Neural progenitor cell (in vitro differentiated cells): ENCODE measurements around the gene PDZD4. TPM values are rescaled to one million over a fixed set of nuclear protein-coding genes. Genes with fewer than 3 reads are reported as not detected.

Source experiments
- DNase-seq: peaks from one replicate; pipeline ENCODE4 v3.0.0-alpha.2; 2016; ENCODE audit warnings: low spot score
- H2AFZ ChIP-seq: fragments of 200-600 bp; sonication (generic); replicated peaks from 2 replicates; pipeline ENCODE4 v1.6.1; 2016; ENCODE audit warnings: antibody characterized with exemption
- H3F3A ChIP-seq: fragments of 200-600 bp; sonication (generic); 2 replicates; pipeline ENCODE4 v1.6.1; 2016; ENCODE audit warnings: antibody characterized with exemption, low read depth
- H3K27ac ChIP-seq: fragments of 200-600 bp; sonication (generic); 2 replicates; pipeline ENCODE4 v1.5.1; 2016; ENCODE audit warnings: mild to moderate bottlenecking
- H3K27me3 ChIP-seq: fragments of 200-600 bp; sonication (generic); 2 replicates; pipeline ENCODE4 v1.6.1; 2016; ENCODE audit warnings: mild to moderate bottlenecking, moderate library complexity
- H3K36me3 ChIP-seq: fragments of 200-600 bp; sonication (generic); 2 replicates; pipeline ENCODE4 v1.5.1; 2016
- H3K4me1 ChIP-seq: fragments of 200-600 bp; sonication (generic); 2 replicates; pipeline ENCODE4 v1.6.1; 2016; ENCODE audit warnings: mixed run types
- H3K4me2 ChIP-seq: fragments of 200-600 bp; sonication (generic); 2 replicates; pipeline ENCODE4 v1.6.1; 2016
- H3K4me3 ChIP-seq: fragments of 200-600 bp; sonication (generic); 2 replicates; pipeline ENCODE4 v1.5.1; 2016
- H3K79me2 ChIP-seq: fragments of 200-600 bp; sonication (generic); 2 replicates; pipeline ENCODE4 v1.6.1; 2016; ENCODE audit warnings: low read depth
- H3K9ac ChIP-seq: fragments of 200-600 bp; sonication (generic); 2 replicates; pipeline ENCODE4 v1.6.1; 2016
- H3K9me3 ChIP-seq: fragments of 200-600 bp; sonication (generic); 2 replicates; pipeline ENCODE4 v1.5.1; 2016; ENCODE audit warnings: low read depth
- H4K20me1 ChIP-seq: fragments of 200-600 bp; sonication (generic); 2 replicates; pipeline ENCODE4 v1.6.1; 2016; ENCODE audit warnings: low read depth
- H3K27ac Mint-ChIP-seq: 3 replicates; pipeline ENCODE4 v1.8.0; 2021; ENCODE audit warnings: mixed read lengths
- H3K27me3 Mint-ChIP-seq: 2 replicates; pipeline ENCODE4 v1.8.0; 2022; ENCODE audit warnings: low read depth, mild to moderate bottlenecking, inconsistent platforms, moderate library complexity, mixed read lengths; ENCODE audit not compliant: insufficient read depth
- H3K36me3 Mint-ChIP-seq: 3 replicates; pipeline ENCODE4 v1.8.0; 2021; ENCODE audit warnings: mixed read lengths
- H3K4me1 Mint-ChIP-seq: 3 replicates; pipeline ENCODE4 v1.8.0; 2021; ENCODE audit warnings: mixed read lengths
- H3K4me3 Mint-ChIP-seq: 3 replicates; pipeline ENCODE4 v1.8.0; 2021; ENCODE audit warnings: mild to moderate bottlenecking, moderate library complexity, mixed read lengths
- H3K9me3 Mint-ChIP-seq: 3 replicates; pipeline ENCODE4 v1.8.0; 2020; ENCODE audit warnings: mixed read lengths
- CTCF ChIP-seq: fragments of 200-600 bp; sonication (generic); IDR thresholded peaks from 2 replicates; pipeline ENCODE4 v1.5.1; 2017; ENCODE audit warnings: antibody characterized with exemption, mild to moderate bottlenecking
- EZH2 ChIP-seq: fragments of 200-600 bp; sonication (generic); IDR thresholded peaks from 2 replicates; pipeline ENCODE4 v1.6.1; 2017; ENCODE audit warnings: antibody characterized with exemption, mild to moderate bottlenecking, moderate library complexity
- EZH2phosphoT487 ChIP-seq: fragments of 200-600 bp; sonication (generic); IDR thresholded peaks from 2 replicates; pipeline ENCODE4 v1.6.1; 2017; ENCODE audit warnings: antibody characterized with exemption
- total RNA-seq: library from RNA; depleted of rRNA; stranded (reverse); fragments of >200 nt; gene quantifications from 2 replicates; pipeline ENCODE4 v1.2.3, GENCODE V29; 2015; ENCODE audit warnings: low replicate concordance

Gene PDZD4
- total RNA-seq, 1 donor from 2014 or later: 1.9 TPM

GRCh38 chrX:153793291-153793690 is 37.1 kb downstream of the PDZD4 start:
- Mint-ChIP-seq H3K9me3 (peaks cover 31% of the 10 kb centered on the region), H3K27ac (peak overlapping the region; percentile 91), H3K4me1 (peaks cover 13% of the 10 kb centered on the region), H3K36me3 (no peaks in the 10 kb centered on the region), H3K4me3 (peak overlapping the region; percentile 94), H3K27me3 (no peaks in the 10 kb centered on the region)
- no peak for TF ChIP-seq CTCF
- TF ChIP-seq EZH2: no peak
- TF ChIP-seq EZH2phosphoT487: no peak
- H4K20me1 ChIP-seq: no peaks in the 10 kb centered on the region
- H3K9ac ChIP-seq: peak overlapping the region; percentile 67
- H3K4me1 ChIP-seq: peaks cover 3% of the 10 kb centered on the region
- H2AFZ ChIP-seq: no peak overlapping the region
- H3K4me3 ChIP-seq: peak overlapping the region; percentile 70
- peak overlapping the region; percentile 83 for H3K4me2 ChIP-seq
- no peaks in the 10 kb centered on the region for H3K27me3 ChIP-seq
- H3K36me3 ChIP-seq: no peaks in the 10 kb centered on the region
- no peaks in the 10 kb centered on the region for H3K9me3 ChIP-seq
- peaks cover 42% of the 10 kb centered on the region for H3K79me2 ChIP-seq
- no peaks in the 10 kb centered on the region for H3F3A ChIP-seq
- DNase-seq: no peak
- no peak overlapping the region for H3K27ac ChIP-seq

GRCh38 chrX:153792368-153792767 is 38.0 kb downstream of the PDZD4 start:
- H2AFZ ChIP-seq: no peak overlapping the region
- no peaks in the 10 kb centered on the region for H3K27me3 Mint-ChIP-seq
- no peak overlapping the region for H3K27ac ChIP-seq
- H3F3A ChIP-seq: no peaks in the 10 kb centered on the region
- H3K9me3 Mint-ChIP-seq: peaks cover 29% of the 10 kb centered on the region
- H3K4me3 ChIP-seq: no peak overlapping the region
- peaks cover 3% of the 10 kb centered on the region for H3K4me1 ChIP-seq
- no peak overlapping the region for H3K4me2 ChIP-seq
- H3K9ac ChIP-seq: no peak overlapping the region
- H3K79me2 ChIP-seq: peaks cover 42% of the 10 kb centered on the region
- H3K4me3 Mint-ChIP-seq: no peak overlapping the region
- no peak for DNase-seq
- H3K27me3 ChIP-seq: no peaks in the 10 kb centered on the region
- no peaks in the 10 kb centered on the region for H3K36me3 Mint-ChIP-seq
- no peak for TF ChIP-seq EZH2phosphoT487
- no peak for TF ChIP-seq CTCF
- TF ChIP-seq EZH2: no peak
- H3K9me3 ChIP-seq: no peaks in the 10 kb centered on the region
- no peak overlapping the region for H3K27ac Mint-ChIP-seq
- H4K20me1 ChIP-seq: no peaks in the 10 kb centered on the region
- no peaks in the 10 kb centered on the region for H3K36me3 ChIP-seq
- peaks cover 13% of the 10 kb centered on the region for H3K4me1 Mint-ChIP-seq

GRCh38 chrX:153791104-153791852 is 39.1 kb downstream of the PDZD4 start:
- H3K27me3 ChIP-seq: no peaks in the 10 kb centered on the region
- no peak overlapping the region for H3K9ac ChIP-seq
- TF ChIP-seq EZH2 (no peak), EZH2phosphoT487 (no peak), CTCF (no peak)
- peaks cover 3% of the 10 kb centered on the region for H3K4me1 ChIP-seq
- no peaks in the 10 kb centered on the region for H4K20me1 ChIP-seq
- peaks cover 5% of the 10 kb centered on the region for H3K27me3 Mint-ChIP-seq
- no peak overlapping the region for H2AFZ ChIP-seq
- no peak for DNase-seq
- no peak overlapping the region for H3K27ac ChIP-seq
- no peak overlapping the region for H3K4me3 ChIP-seq
- H3K9me3 ChIP-seq: no peaks in the 10 kb centered on the region
- H3K9me3 Mint-ChIP-seq: peaks cover 34% of the 10 kb centered on the region
- H3F3A ChIP-seq: no peaks in the 10 kb centered on the region
- no peaks in the 10 kb centered on the region for H3K36me3 ChIP-seq
- peaks cover 41% of the 10 kb centered on the region for H3K79me2 ChIP-seq
- H3K36me3 Mint-ChIP-seq: no peaks in the 10 kb centered on the region
- H3K4me3 Mint-ChIP-seq: no peak overlapping the region
- H3K4me2 ChIP-seq: no peak overlapping the region
- H3K4me1 Mint-ChIP-seq: peaks cover 12% of the 10 kb centered on the region
- H3K27ac Mint-ChIP-seq: no peak overlapping the region
